Fibroblast of skin of scalp (primary cell): ENCODE data around the gene DPYSL3.

Experiments used
- DNase-seq: peaks from one replicate; pipeline ENCODE4 v3.0.0-alpha.2; 2013

Gene DPYSL3

DNA sequence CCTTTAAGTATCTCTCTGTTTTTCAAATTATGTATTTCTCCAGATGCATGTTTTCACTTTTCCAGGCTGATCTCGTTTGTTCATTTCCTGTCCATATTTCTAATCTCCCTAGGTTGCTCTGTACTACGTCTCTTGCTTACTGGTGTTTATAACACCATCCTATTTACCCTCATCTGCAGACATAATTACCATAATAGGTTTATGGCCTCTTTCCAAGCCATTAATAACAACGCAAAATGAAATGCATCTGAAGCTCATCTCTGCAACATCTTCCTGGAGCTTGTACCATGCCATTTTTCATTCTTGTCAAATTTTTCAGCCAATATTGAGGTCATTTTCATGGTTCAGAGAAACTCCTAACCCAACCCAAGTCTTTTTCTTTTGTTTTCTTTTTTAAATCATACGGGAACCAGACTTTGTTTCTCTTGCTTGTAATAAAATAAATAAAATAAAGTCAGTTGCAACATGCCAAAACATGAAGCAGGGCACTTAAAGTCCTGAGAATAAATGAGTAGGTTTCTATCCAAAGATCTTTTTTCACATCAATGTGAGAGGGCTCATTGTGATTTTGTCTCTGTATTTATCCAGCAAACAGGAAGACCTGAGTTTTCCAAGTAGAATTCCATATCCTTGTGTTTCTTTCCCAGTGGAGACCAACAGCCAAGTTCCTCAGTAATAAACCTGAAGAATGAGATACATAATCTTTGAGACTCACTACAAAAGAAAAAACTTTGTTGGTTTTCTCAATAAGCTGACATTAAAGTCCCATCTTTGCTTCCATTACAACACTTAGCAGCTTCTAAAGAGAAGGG, 37.0 kb downstream of the DPYSL3 start:
- DNase-seq, result no peak

DNA sequence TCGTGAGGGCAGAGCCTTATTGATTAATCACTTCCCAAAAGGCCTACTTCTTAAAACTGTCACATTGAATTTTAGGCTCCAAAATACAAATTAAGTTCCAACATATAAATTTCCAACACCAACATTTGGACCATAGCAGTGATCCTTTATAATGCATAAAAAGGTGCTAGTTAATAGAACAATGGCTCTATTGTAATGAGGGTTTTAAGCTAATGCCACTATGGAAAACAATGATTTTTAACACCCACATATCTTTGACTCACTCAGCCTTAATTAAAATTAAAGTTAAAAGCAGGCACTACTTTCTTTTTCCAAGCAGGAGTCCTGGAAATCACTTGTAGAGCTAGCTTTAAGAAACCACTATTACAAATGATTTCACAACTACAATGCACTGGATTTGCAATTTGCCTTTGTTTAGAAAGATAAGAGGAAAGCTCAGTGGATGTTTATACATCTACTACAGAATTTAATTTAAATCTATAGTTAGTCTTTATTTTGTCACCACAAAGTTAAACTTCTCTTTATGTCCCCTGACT, 41.8 kb downstream of the DPYSL3 start:
- DNase-seq, result no peak

DNA sequence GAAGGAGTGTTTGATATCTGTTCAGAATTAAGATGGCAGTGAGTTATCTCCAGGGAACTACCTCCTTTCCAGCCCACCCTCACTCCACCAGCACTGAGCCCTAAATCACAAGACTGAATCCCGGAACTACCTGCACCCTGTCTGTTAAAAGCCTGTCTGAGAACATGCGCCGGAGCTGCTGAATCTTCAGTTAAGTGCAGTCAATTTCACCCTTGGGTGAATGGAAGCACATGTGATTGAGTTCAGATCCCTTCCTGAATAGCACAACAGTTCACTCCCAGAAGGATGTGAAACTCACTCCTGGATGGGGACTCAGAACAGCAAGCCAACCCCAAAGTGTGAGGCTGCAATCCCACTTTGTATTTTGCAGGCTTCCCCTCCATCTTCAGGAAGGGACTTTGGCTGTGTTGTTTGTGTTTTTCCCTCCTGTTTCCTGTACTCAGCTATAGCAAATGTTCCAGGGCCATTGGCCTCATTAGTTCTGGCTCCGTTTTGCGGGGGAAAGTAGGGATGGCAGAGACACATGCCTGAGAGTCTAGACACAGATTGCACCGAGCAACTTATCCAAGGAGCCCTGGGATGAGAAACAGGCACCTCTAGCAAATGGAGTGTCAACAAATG, 43.4 kb downstream of the DPYSL3 start:
- DNase-seq, result no peak

DNA sequence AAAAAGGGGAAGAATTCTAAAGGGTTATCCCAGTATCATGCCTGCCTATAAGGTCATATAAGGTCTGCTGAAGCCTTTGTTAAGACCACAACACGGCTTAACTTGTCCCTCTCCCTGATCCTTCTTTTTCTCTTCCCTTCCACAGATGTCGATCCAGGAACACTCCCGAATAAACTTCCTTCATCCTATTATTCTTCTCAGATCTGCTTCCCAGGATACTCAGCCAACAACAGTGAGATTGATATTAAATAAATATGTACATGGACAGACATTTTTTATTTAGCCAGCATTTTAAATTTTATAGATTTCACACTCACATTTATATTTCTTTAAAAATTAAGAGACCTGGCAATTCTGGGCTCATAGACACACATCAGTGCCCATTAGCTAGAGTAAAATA, 44.1 kb downstream of the DPYSL3 start:
- DNase-seq, result no peak

DNA sequence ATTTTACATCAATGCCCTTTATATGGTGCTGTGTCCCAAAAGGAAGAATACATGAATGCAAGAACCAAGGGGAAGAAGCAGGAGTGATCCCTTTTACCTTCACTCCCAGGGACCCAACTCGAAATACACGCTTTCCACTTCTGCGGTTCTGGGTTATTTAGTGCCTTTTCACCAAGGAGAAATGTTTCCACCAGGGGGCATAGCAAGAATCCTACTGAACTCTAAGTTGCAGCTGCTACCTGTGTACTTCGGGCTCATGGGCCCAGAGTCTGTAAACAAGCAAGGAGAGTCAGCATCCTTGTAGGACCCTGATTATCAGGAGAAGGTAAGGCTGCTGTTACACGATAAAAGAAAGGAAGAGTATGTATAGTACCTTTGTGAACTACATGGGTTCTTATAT, 45.7 kb downstream of the DPYSL3 start:
- no peak for DNase-seq

DNA sequence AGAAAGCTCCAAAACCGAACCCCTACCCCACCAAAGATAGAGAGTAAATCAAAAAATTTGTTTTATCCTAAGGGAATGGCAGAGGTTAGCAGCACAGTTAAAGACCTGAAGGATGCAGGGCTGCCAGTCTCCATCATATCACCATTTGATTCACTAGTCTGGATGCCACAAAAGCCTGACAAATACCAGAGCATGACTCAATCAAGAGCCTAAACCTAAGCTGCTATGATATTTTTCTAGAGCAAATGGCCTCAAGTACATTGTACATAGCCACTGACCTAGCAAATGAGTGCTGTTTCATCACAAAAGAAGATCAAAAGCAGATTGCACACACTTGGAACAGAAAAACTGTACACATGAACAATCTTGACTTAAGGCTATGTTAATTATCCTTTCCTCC, 48.0 kb downstream of the DPYSL3 start:
- DNase-seq, result peak; percentile 46

DNA sequence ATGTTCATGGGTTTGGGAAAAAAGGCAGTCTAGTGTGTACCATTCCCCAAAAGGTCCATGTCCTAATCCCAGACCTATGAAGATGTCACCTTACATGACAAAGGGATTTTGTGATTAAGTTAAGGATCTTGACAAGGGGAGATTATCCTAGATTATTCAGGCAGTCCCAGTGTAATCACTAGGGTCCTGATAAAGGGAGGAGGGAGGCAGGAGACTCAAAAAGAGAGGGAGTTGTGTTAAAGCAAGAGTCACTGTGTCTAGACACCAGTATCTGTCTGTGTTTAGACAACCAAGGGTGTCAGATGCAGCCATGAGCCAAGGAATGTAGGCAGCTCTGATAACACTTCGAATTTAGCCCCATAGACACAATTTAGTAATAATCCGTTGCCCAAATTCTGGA, 49.5 kb downstream of the DPYSL3 start:
- DNase-seq, result no peak

DNA sequence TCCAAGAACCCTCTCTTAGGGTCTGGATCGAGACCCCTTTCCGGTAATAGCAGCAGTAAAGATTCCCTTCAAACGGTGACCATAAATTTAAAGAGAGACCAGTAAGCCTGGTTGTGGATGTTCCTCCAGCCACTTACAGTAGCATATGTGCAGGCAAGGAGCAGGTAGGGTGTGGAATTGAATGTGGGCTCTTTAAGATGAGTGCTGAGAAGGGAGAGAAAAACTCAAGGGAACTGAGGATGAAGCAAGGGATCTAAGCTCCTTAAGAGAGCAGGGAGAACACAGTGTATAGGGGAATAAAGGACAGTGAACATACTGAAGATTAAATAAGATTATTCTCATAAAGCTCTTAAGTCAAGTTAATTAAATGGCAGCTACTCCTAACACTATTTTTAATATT, 51.3 kb downstream of the DPYSL3 start:
- DNase-seq, result no peak

DNA sequence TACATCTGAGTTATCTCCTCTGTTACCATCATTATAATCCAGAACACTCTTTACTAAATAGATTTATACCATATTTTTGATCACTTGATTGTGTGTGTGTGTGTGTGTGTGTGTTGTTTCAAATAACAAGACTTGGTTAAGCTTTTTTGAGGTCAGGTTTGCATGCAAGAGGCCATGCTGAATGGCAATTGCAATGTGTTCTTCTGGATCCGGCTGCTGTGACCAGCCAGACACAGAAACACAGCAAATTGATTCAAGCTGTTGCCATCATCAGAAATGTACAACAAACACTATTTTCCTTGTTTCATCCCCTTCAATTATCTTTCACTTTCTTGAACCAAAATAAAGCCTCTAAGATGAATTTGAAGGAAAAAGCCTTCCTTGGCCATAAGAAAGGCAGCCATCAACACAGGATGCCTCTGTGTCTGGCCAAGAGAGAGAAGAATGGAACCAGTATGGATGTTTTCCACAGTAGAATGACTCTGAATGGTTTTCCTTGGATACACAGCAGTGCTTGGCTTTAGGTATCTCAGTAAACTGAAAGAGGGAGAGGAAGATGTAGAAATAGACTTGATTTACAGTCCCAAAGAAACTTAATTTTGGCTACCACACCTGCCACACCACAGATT, 53.9 kb downstream of the DPYSL3 start:
- peak; percentile 35 for DNase-seq

DNA sequence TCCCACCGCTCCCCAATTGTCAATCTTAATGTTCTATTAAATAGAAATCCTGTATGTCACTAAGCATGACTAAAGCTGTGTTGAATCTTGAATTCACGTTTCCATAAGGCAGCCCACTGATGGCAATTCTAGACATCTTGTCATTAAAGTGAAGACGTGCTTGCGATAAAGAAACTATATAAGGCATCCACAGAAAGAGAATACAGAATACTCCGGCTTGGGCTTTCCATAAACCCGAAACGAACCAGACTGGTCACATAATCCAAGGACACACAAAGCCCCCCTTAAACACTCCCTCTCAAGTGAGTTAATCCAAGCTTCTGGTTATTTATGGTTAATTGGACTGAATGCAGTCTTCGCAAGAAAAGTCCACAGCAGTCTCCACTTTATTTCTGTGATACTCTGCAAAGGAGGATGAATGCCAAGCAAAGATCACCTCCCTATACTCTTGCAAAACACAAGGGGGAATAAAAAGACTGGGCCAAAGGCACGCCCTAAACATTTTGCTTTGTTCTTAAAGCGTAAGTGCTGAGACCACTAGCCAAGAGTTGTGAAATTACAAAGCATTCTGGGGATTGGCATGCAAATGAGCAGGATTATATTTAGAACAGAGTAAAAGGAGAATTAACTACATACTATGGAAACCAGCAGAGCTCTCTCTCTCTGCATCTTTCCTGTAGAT, 54.7 kb downstream of the DPYSL3 start:
- DNase-seq, result peak; percentile 47

DNA sequence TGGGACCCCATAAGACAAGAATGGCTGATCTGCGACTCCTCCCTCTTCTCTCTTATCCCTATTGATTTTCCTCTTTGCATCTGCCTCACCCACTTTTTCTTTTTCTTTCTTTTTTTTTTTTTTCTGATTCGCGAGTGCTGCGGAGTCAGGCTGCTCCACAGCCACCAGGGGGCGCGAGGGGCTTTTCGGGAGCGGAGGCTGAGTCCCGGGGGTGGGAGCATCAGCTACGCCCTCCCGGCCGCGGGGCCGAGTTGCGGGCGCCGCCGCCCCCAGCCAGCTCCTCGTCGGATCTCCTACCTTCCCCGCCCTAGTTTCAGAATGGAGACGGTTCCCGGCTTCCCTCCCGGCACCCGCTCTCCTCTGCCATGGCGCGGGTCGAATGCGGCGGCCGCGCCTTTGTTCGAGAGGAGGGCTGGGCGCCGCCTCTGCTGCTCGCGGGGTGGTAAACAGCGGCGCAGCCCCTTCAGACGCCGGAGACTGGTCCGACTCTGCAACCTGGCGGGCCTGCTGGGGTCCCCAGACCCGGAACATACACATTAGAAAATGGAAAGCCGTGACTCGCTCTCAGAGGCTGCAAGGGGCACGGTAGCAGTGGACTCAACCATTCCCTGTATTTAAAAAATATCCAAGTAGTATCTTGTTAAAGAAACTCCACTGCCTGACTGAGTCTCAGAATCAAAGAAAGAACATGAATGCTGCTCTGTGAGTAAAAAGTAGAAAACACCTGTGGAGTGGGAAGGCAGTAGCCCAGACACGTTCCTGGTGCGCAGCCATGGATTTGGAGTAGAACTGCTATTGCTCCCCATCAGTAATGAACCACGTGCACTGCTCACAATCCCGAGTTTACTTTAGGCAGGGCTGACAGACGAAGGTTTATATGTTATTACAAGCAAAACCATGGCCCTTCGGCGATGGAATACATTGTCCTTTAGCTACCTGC, 55.7 kb downstream of the DPYSL3 start:
- DNase-seq, result peak; percentile 91

DNA sequence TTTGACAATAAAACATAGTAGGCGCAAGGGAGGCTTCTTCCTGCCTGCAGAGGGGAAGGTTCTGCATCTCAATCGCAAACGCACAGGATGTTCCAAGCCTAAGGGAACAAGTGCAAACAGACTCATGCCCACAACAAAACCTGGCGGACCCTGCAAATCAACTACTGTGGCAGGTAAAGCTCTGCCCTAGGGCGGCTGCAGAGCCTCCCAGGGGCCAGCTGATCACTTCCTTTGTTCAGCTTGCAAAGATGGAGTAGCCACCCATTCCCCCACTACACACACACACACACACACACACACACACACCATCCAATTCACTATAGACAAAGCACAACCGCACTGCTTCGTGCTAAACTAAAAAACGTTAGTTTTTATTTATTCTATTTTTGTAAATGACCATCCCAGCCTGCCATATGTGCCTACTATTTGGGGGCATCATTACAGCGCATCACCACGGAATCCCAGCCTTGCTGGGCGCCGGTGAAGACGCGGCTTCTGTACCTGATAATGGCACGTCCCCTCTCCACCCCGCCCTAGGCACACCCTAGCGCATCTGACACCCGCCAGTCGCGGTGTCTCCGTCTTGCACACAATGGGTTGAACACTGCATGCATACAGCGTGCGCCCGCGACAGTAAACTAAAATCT, 57.6 kb downstream of the DPYSL3 start:
- no peak for DNase-seq

DNA sequence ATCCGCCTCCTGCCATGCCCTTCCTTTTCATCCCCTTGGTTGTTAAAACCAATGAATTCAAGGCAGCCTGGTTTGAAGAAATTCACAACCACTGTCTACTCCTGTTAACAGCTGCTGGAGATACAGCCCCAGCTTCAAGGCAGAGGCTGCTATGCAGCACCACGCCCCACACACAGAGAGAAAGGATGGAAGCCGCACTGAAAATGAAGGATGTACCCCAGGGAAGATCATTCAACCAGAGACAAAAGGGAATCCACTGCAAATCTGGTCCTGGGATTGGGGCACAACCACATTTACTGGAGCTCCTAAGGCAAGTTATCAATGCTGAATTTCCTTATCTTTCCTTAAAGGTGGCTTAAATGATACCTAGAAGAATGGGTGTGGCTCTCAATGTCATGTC, 58.7 kb downstream of the DPYSL3 start:
- no peak for DNase-seq

DNA sequence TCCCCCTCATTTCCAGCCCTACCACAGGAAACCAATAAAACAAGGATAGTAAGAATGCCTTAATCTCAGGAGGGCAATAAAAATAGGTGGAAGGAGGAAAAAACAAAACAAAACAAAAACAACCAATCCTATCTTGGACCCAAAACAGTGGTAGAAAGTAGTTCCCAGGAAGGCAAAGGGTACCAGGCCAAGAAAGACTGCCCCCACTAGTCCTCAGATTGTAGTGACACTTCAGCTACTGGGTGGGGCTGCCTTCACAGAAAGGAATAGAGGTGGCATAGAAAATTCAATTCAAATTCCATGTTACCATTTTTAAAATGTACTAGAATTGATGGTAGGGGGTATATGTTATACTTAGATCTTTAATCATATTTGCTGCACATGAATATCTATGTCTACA, 59.3 kb downstream of the DPYSL3 start:
- no peak for DNase-seq

DNA sequence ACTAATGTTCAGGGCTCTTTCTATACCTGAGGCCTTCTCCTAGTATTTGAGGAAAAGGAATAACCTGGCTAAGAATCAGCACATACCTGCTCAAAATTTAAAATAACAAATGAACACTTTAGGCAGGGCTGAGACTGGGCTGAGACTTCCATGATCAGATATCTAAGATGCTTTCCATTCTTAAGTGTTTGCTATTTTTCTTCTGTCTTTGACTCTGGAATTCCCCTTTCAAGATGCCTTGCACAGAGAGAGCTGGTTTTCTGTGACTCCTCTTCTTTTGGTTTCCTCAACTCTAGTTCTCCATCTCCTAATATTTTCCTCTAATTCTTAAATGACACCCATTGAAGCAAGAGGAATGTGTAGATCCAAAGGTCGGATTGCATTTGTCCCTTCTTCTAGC, 61.1 kb downstream of the DPYSL3 start:
- peak; percentile 38 for DNase-seq

DNA sequence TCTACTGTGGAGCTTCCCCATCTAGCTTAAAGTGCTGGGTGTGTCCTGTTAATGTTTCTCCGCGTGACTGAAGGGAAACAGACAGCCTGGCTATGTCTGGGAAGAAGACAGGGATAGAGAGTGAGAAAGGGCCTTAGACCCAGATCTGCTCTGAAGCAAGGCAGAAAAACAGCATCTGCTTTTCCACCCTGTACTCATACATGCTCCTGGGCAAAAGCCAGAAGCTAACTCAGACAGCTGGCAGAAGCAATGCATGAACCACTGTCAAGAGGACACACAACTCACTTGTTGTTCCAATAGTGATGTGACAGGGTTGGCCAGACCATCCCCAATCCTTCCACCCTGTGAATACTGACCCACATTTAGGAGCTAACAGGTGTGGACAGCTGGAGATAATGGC, 63.3 kb downstream of the DPYSL3 start:
- DNase-seq, result no peak

DNA sequence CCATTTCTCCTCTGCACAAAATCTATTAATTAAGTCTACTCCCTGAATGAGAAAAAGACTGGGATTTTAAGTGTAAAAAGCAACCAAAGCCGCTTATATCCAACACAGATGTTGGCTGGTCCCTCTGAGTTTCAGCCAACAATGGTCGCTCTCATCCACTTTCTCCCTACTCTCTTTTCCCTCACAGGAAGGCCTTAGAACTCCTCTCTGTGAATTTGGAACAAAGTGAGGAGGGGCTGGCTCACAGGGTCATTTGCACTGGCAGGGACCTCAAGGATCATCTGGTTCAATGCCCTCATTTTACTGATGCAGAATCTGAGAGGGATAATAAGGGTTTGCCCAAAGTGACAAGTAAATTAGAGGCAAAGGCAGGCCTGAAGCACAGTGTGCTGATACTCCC, 64.0 kb downstream of the DPYSL3 start:
- no peak for DNase-seq

DNA sequence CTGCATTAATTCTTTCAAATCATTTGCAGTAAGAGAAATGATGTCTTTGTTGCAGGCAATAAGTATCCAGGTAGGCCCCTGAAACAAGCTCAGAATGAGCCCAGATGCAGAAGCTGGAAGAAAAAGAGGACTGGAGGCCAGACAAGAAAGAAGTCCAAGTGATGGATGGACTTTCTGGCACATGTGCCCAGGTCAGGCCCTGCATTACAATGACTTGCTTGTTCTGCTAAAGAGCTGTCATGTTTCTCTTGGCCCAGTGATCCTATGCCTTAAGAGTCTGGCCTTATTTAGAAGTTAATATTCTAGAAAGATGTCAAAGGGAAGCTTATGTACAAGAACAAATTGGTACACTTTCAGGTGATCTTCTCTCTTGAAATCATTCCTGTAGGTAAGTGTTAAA, 64.8 kb downstream of the DPYSL3 start:
- DNase-seq, result no peak

DNA sequence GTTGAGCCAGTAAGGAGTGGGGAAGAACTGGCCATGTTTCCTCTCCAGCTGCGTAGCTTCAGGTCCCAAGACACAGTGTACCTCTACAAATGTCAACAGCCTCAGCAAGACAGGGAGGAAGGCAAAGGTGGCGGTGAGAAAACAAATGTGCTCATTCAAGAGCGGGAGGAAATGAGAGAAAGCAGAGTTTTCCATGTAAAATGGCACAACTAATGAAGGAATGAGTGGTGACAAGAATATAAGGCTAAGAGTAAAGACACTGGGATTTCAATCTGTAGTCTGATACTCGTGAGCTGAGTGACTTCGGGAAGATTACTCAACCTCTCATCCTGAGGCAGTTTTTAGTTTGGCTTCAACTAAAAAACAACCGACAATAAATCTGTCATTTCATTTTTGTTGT, 67.6 kb downstream of the DPYSL3 start:
- no peak for DNase-seq

DNA sequence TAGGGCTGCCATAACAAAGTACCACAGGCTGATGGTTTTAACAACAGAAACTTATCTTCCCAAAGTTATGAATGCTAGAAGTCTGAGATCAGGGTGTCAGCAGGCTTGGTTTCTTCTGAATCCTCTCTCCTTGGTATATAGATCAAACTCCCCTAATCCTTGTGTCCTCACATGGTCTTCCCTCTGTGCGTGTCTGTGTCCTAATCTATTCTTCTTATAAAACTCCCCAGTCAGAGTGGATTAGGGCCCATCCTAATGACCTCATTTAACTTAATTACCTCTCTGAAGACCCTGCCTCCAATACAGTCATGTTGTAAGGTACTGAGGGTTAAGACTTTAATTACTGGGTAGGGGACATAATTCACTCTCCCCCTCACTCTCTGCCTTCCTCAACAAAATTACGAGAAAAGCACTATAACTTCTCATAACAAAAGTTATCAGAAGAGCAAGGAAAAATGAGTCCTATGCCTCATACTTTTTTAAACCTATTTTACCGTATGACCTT, 68.6 kb downstream of the DPYSL3 start:
- DNase-seq, result no peak

DNA sequence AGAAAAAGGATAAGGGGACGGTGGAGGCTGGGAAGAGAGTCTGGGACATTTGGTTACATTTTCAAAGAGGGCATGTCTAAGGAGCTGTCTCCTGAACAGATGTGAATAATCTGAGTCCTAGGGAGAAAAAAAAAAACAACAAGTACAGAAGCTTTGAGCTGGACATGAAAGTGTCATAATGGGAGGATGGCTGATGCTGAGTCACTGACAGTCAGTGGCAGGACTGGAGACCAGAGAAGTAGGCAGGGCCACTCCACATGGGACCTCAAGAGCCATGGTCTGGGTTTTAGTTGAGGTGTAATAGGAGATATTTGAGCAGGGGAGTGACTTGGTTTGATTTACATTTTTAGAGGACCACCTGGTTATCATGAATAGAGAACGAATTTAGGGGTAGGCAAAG, 70.6 kb downstream of the DPYSL3 start:
- peak; percentile 65 for DNase-seq
